K562 (cell line): ENCODE data around the gene DLST. TPM values are rescaled to one million over a fixed set of nuclear protein-coding genes. Genes with fewer than 3 reads are reported as not detected.

Experiments used
- PHF8 ChIP-seq: fragments of 200-600 bp; sonication (generic); IDR thresholded peaks from 2 replicates; pipeline ENCODE4 v1.6.1; 2012; ENCODE audit warnings: mixed run types, mild to moderate bottlenecking, inconsistent platforms, low read length, moderate library complexity, borderline replicate concordance
- SREBF2 ChIP-seq: sonication (generic); formaldehyde crosslinking; IDR thresholded peaks from 2 replicates; pipeline ENCODE4 v1.4.0; 2020; ENCODE audit warnings: mild to moderate bottlenecking, missing genetic modification reagents
- STAT6 ChIP-seq: sonication (generic); formaldehyde crosslinking; IDR thresholded peaks from 2 replicates; pipeline ENCODE4 v1.8.1; 2023; ENCODE audit warnings: mild to moderate bottlenecking, missing genetic modification reagents
- UBTF ChIP-seq, 2 experiments: IDR thresholded peaks; 2 replicates each; pipeline ENCODE4 v1.6.1; 2012; ENCODE audit warnings: improper control_type of control experiment in 2 of 2, low read depth in 2 of 2, low read length in 2 of 2, borderline replicate concordance in 1 of 2
- ZBTB43 ChIP-seq: sonication (generic); formaldehyde crosslinking; IDR thresholded peaks from 2 replicates; pipeline ENCODE4 v1.8.0; 2023; ENCODE audit warnings: mild to moderate bottlenecking, missing genetic modification reagents
- ZNF232 ChIP-seq: sonication (generic); formaldehyde crosslinking; IDR thresholded peaks from 2 replicates; pipeline ENCODE4 v1.8.0; 2022; ENCODE audit warnings: mild to moderate bottlenecking, missing genetic modification reagents
- ZNF57 ChIP-seq: fragments of 450-650 bp; formaldehyde crosslinking; IDR thresholded peaks from 2 replicates; pipeline ENCODE4 v1.4.0; 2020; ENCODE audit warnings: mild to moderate bottlenecking, moderate library complexity
- ZNF696 ChIP-seq: fragments of 250-450 bp; sonication (Bioruptor Pico); conservative IDR thresholded peaks from 2 replicates; pipeline ENCODE4 v1.4.0; 2020; ENCODE audit warnings: mild to moderate bottlenecking, moderate library complexity
- ZNF785 ChIP-seq: fragments of 250-450 bp; sonication (Bioruptor Pico); IDR thresholded peaks from 2 replicates; pipeline ENCODE4 v1.4.0; 2020; ENCODE audit warnings: mild to moderate bottlenecking
- polyA plus RNA-seq, 8 experiments: library from polyadenylated mRNA; depleted of rRNA in 4 of 8; stranded (reverse) in 5 of 8; unstranded in 3 of 8; fragments of >200 nt; fragmentation: Nextera tagmentation in 2 of 8; fragmentation: Illumina TruSeq in 1 of 8; extraction: Ambion mirVana in 2 of 8; extraction: Trizol in 1 of 8; gene quantifications; 2 replicates each; pipeline versions ENCODE4 v1.2.1 to v1.2.3, GENCODE V29; 2011 to 2014; ENCODE audit warnings: inconsistent platforms in 1 of 8, missing spikeins in 1 of 8
- total RNA-seq, 7 experiments: library from RNA; depleted of rRNA in 6 of 7; stranded (reverse); fragments of >200 nt in 6 of 7; fragmentation: Illumina TruSeq in 2 of 7; extraction: Trizol in 2 of 7; gene quantifications; 2 replicates each; pipeline versions ENCODE4 v1.2.1 to v1.2.3, GENCODE V29; 2011 to 2021; ENCODE audit warnings: low replicate concordance in 1 of 7

Gene DLST
- total and polyA plus RNA-seq, 9 of the 15 experiments (the other 6 are each of a cell fraction or from before 2014, with no cell fraction given), result 3.0 to 73.7 (median 45.4) TPM

GRCh38 chr14:74832849-74833248, 48.9 kb upstream of the DLST start (continued):
- no peak for TF ChIP-seq UBTF (IDR thresholded peaks at IDR 0.05; ENCODE audit: borderline replicate concordance in 1 of 2, low read depth in 2 of 2, low read length in 2 of 2)
- no peak for TF ChIP-seq ZNF696
- TF ChIP-seq ZNF232 (CRISPR knock-in tag), result no peak
- no peak for TF ChIP-seq PHF8
- no peak for TF ChIP-seq STAT6
- no peak for TF ChIP-seq SREBF2 (CRISPR knock-in tag)
- no peak for TF ChIP-seq ZNF785 (CRISPR knock-in tag)
- no peak for TF ChIP-seq ZNF57 (CRISPR knock-in tag)
- no peak for TF ChIP-seq ZBTB43 (CRISPR knock-in tag)
